Stomach (tissue), 9 donors: ENCODE measurements around the gene ADRM1. TPM values are rescaled to one million over a fixed set of nuclear protein-coding genes. Genes with fewer than 3 reads are reported as not detected.

Source experiments
- DNase-seq, 2 donors: peaks; one replicate each; pipeline versions ENCODE4 v3.0.0 to v3.0.0-alpha.2; 2013 to 2019
- H3K27ac ChIP-seq, 5 donors: fragments of 200-600 bp in 4 of 5; sonication (generic) in 4 of 5; one replicate each; pipeline ENCODE4 v1.5.1; 2013 to 2019; ENCODE audit warnings: mild to moderate bottlenecking in 1 of 5, moderate library complexity in 1 of 5
- H3K27me3 ChIP-seq, 3 donors: fragments of 200-600 bp; sonication (generic); one replicate each; pipeline ENCODE4 v1.5.1; 2017 to 2019; ENCODE audit warnings: mixed run types in 1 of 3
- H3K36me3 ChIP-seq, 4 donors: fragments of 200-600 bp; sonication (generic); 1 replicate in 3 of 4; 2 replicates in 1 of 4; pipeline ENCODE4 v1.5.1; 2016 to 2019
- H3K4me1 ChIP-seq, 4 donors: fragments of 200-600 bp; sonication (generic); one replicate each; pipeline ENCODE4 v1.5.1; 2016 to 2019
- H3K4me3 ChIP-seq, 4 donors: fragments of 200-600 bp; sonication (generic) in 3 of 4; one replicate each; pipeline ENCODE4 v1.5.1; 2016 to 2019; ENCODE audit warnings: mild to moderate bottlenecking in 1 of 4
- H3K9me3 ChIP-seq, 4 donors: fragments of 200-600 bp; sonication (generic); one replicate each; pipeline ENCODE4 v1.5.1; 2016 to 2019
- CTCF ChIP-seq, 7 experiments: fragments of 450-650 bp in 4 of 7; fragments of 200-600 bp in 3 of 7; sonication (generic) in 3 of 7; IDR thresholded peaks; one replicate each; pipeline ENCODE4 v1.5.1; 2016 to 2019; ENCODE audit warnings: antibody characterized with exemption in 7 of 7, control low read depth in 2 of 7, mild to moderate bottlenecking in 1 of 7
- EP300 ChIP-seq: sonication (generic); formaldehyde crosslinking; IDR thresholded peaks from one replicate; pipeline ENCODE4 v1.6.1; 2017; ENCODE audit warnings: antibody characterized with exemption
- POLR2A ChIP-seq, 4 donors: fragments of 450-650 bp; IDR thresholded peaks; one replicate each; pipeline ENCODE4 v1.6.1; 2016; ENCODE audit warnings: antibody characterized with exemption in 4 of 4, control low read depth in 2 of 4, mild to moderate bottlenecking in 1 of 4, moderate library complexity in 1 of 4
- POLR2AphosphoS5 ChIP-seq, 3 donors: sonication (generic); formaldehyde crosslinking; IDR thresholded peaks; one replicate each; pipeline ENCODE4 v1.6.1; 2016; ENCODE audit warnings: antibody characterized with exemption in 3 of 3
- WGBS, 5 donors: extraction: QIAGEN DNeasy Blood & Tissue Kit in 3 of 5; methylation state at CpG; one replicate each; pipeline versions ENCODE4 v1.1.5 to v1.1.7; 2013 to 2018; 5-methylcytosine and 5-hydroxymethylcytosine counted together
- intact Hi-C: fragments of 100-400 bp; cut with DNase I; formaldehyde crosslinking; loops from one replicate; pipeline ENCODE4 v1.15.1; 2023; ENCODE audit warnings: low total_unique reads
- polyA plus RNA-seq, 3 donors: library from polyadenylated mRNA; stranded (reverse); fragments of 200-250 nt; gene quantifications; one replicate each; pipeline ENCODE4 v1.2.3, GENCODE V29; 2013
- total RNA-seq, 5 donors: library from RNA; depleted of rRNA; stranded (reverse); fragments of >200 nt; gene quantifications; one replicate each; pipeline versions ENCODE4 v1.1.0 to v1.2.3, GENCODE V29; 2014 to 2016
- donor health status: healthy with polysubstance abuse.
- donor health status: Bipolar disorder and iron deficiency.
- donor health status: healthy.

The ADRM1 gene
- total and polyA plus RNA-seq, 8 donors: 42.0 to 130 (median 83.7) TPM

- intact Hi-C loops: no loop called here
- WGBS, 5 donors: 78 to 84% (median 82%) methylated on average over 7 of the region's 7 CpGs
- H3K36me3 ChIP-seq: peaks cover 28 to 92% (median 89%) of the 10 kb centered on the region in 4 donors
Observed at GRCh38 chr20:62268228-62268900, 34.4 kb upstream of the ADRM1 start.

DNA sequence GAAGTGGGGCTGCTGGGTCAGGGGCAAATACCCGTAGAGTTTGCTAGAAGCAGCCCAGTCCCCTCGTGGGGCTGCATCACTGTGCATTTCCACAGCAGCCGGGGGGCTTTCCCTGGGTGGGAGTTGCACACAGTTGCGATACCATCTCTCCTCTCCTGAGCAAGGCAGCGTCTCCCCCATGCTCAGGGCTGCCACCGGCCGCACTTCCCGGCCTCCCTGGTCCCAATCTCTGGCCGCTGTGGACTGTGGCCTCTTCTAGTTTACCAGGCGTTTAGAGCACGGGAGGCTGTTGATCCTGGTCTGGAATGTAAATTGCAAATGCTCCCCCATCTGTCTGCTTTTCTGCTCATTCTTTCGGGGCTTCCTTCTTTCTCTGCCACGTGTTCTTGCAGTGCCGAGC lies 33.4 kb upstream of the ADRM1 start:
- intact Hi-C loops: no loop called here
- Histone ChIP-seq H3K4me1 (no peaks in the 10 kb centered on the region), H3K36me3 (peaks cover 34 to 92% (median 89%) of the 10 kb centered on the region in 4 donors), H3K4me3 (no peak overlapping the region), H3K9me3 (peaks cover 0 to 4% (median 0%) of the 10 kb centered on the region in 4 donors), H3K27me3 (no peaks in the 10 kb centered on the region), H3K27ac (no peak overlapping the region)
- DNase-seq: no peak
- TF ChIP-seq CTCF (IDR thresholded peaks at IDR 0.05) (no peak), POLR2A (IDR thresholded peaks at IDR 0.05) (no peak), POLR2AphosphoS5 (IDR thresholded peaks at IDR 0.05) (no peak), EP300 (no peak)
- whole genome bisulfite sequencing, 5 donors: 78 to 87% (median 84%) methylated on average over 9 to 14 of the region's 14 CpGs

More at GRCh38 chr20:62268228-62268900, 34.4 kb upstream of the ADRM1 start:
- H3K4me3 ChIP-seq: no peak overlapping the region
- H3K27ac ChIP-seq: no peak overlapping the region
- no peak for DNase-seq
- H3K4me1 ChIP-seq: no peaks in the 10 kb centered on the region
- no peak for TF ChIP-seq POLR2AphosphoS5 (IDR thresholded peaks at IDR 0.05)
- no peak for TF ChIP-seq CTCF (IDR thresholded peaks at IDR 0.05)
- TF ChIP-seq POLR2A (IDR thresholded peaks at IDR 0.05): no peak
- TF ChIP-seq EP300: no peak
- peaks cover 0 to 4% (median 0%) of the 10 kb centered on the region in 4 donors for H3K9me3 ChIP-seq
- H3K27me3 ChIP-seq: no peaks in the 10 kb centered on the region

GRCh38 chr20:62269871-62270270 lies 32.9 kb upstream of the ADRM1 start:
- peaks cover 36 to 92% (median 89%) of the 10 kb centered on the region in 4 donors for H3K36me3 ChIP-seq
- intact Hi-C loops: no loop called here
- peaks cover 0 to 4% (median 0%) of the 10 kb centered on the region in 4 donors for H3K9me3 ChIP-seq
- no peaks in the 10 kb centered on the region for H3K4me1 ChIP-seq
- no peak overlapping the region for H3K27ac ChIP-seq
- TF ChIP-seq EP300 (no peak), CTCF (IDR thresholded peaks at IDR 0.05) (no peak), POLR2AphosphoS5 (IDR thresholded peaks at IDR 0.05) (no peak), POLR2A (IDR thresholded peaks at IDR 0.05) (no peak)
- H3K27me3 ChIP-seq: no peaks in the 10 kb centered on the region
- 89 to 92% (median 91%) methylated on average over 6 to 17 of the region's 17 CpGs for whole genome bisulfite sequencing, 5 donors
- no peak overlapping the region for H3K4me3 ChIP-seq
- DNase-seq: no peak

GRCh38 chr20:62272200-62272599 lies 30.6 kb upstream of the ADRM1 start:
- H3K36me3 ChIP-seq: peaks cover 47 to 92% (median 87%) of the 10 kb centered on the region in 4 donors
- WGBS, 5 donors: 83 to 100% (median 88%) methylated on average over 1 to 10 of the region's 10 CpGs
- H3K4me3 ChIP-seq: no peak overlapping the region
- no peaks in the 10 kb centered on the region for H3K27me3 ChIP-seq
- no peaks in the 10 kb centered on the region for H3K9me3 ChIP-seq
- no peak for DNase-seq
- intact Hi-C loops: no loop called here
- no peak for TF ChIP-seq POLR2A (IDR thresholded peaks at IDR 0.05)
- TF ChIP-seq CTCF (IDR thresholded peaks at IDR 0.05): no peak
- no peak for TF ChIP-seq EP300
- TF ChIP-seq POLR2AphosphoS5 (IDR thresholded peaks at IDR 0.05): no peak
- H3K4me1 ChIP-seq: no peaks in the 10 kb centered on the region
- no peak overlapping the region for H3K27ac ChIP-seq
